SK-N-SH (cell line): ENCODE results near the gene BAK1. TPM values are rescaled to one million over a fixed set of nuclear protein-coding genes. Genes with fewer than 3 reads are reported as not detected.

Source experiments
- CTCF ChIA-PET: fragments of 300-600, 350-600 bp; formaldehyde crosslinking; extraction: SDS; loops from one replicate; lab custom pipeline; 2021; lab: Yijun Ruan, JAX
- POLR2A ChIA-PET: fragments of 350-600 bp; sonication (Branson Sonifier 250); formaldehyde crosslinking; extraction: SDS; loops from one replicate; lab custom pipeline; 2020; ENCODE audit warnings: antibody characterized with exemption, inconsistent platforms; lab: Yijun Ruan, JAX
- DNase-seq: peaks from one replicate; pipeline ENCODE4 v3.0.0; 2012
- H2AFZ ChIP-seq: fragments of 200-600 bp; sonication (generic); 2 replicates; pipeline ENCODE4 v1.8.1; 2016; ENCODE audit warnings: antibody characterized with exemption, mild to moderate bottlenecking, low read depth
- H3F3A ChIP-seq: fragments of 200-600 bp; sonication (generic); replicated peaks from 2 replicates; pipeline ENCODE3; 2016; ENCODE audit warnings: antibody characterized with exemption, mild to moderate bottlenecking; ENCODE audit not compliant: insufficient read depth
- H3K27ac ChIP-seq, 2 experiments: fragments of 200-500 bp in 1 of 2; fragments of 200-600 bp in 1 of 2; sonication (Bioruptor generic) in 1 of 2; sonication (generic), shearing (Covaris generic) in 1 of 2; 2 replicates each; pipeline versions ENCODE4 v1.5.1 to v1.6.1; 2014 to 2016; ENCODE audit warnings: low read depth in 2 of 2, inconsistent platforms in 1 of 2, low read length in 1 of 2, mild to moderate bottlenecking in 1 of 2, mixed read lengths in 1 of 2
- H3K27me3 ChIP-seq: fragments of 200-600 bp; sonication (generic), shearing (Covaris generic); 2 replicates; pipeline ENCODE4 v1.6.1; 2016; ENCODE audit warnings: mixed run types; ENCODE audit not compliant: insufficient read depth
- H3K36me3 ChIP-seq, 2 experiments: fragments of 200-500 bp in 1 of 2; fragments of 200-600 bp in 1 of 2; sonication (Bioruptor generic) in 1 of 2; sonication (generic) in 1 of 2; replicated peaks in 1 of 2; 2 replicates each; pipeline versions ENCODE3 to v1.5.1; 2014 to 2016; ENCODE audit warnings: low read length in 1 of 2, mild to moderate bottlenecking in 1 of 2; ENCODE audit not compliant: insufficient read depth in 2 of 2, control insufficient read depth in 1 of 2
- H3K4me1 ChIP-seq, 2 experiments: fragments of 200-500 bp in 1 of 2; fragments of 200-600 bp in 1 of 2; sonication (Bioruptor generic) in 1 of 2; sonication (generic), shearing (Covaris generic) in 1 of 2; 2 replicates each; pipeline versions ENCODE4 v1.5.1 to v1.6.1; 2014 to 2016; ENCODE audit warnings: low read depth in 1 of 2, low read length in 1 of 2, mixed run types in 1 of 2; ENCODE audit not compliant: insufficient read depth in 2 of 2, control insufficient read depth in 1 of 2
- H3K4me2 ChIP-seq: fragments of 200-600 bp; sonication (generic), shearing (Covaris generic); 2 replicates; pipeline ENCODE4 v1.6.1; 2017; ENCODE audit warnings: mixed run types
- H3K4me3 ChIP-seq, 2 experiments: fragments of 200-500 bp in 1 of 2; fragments of 200-600 bp in 1 of 2; sonication (Bioruptor generic) in 1 of 2; sonication (generic), shearing (Covaris generic) in 1 of 2; 2 replicates each; pipeline versions ENCODE4 v1.5.1 to v1.8.1; 2014 to 2016; ENCODE audit warnings: low read depth in 2 of 2, inconsistent platforms in 1 of 2, low read length in 1 of 2, mild to moderate bottlenecking in 1 of 2, mixed read lengths in 1 of 2, moderate library complexity in 1 of 2
- H3K79me2 ChIP-seq: fragments of 200-600 bp; sonication (generic); 2 replicates; pipeline ENCODE4 v1.8.1; 2017; ENCODE audit warnings: mild to moderate bottlenecking; ENCODE audit not compliant: insufficient read depth
- H3K9ac ChIP-seq: fragments of 200-600 bp; sonication (generic); 2 replicates; pipeline ENCODE4 v1.6.1; 2017; ENCODE audit warnings: mixed run types
- H3K9me2 ChIP-seq: fragments of 200-600 bp; sonication (generic); 2 replicates; pipeline ENCODE4 v1.6.1; 2017; ENCODE audit warnings: mixed run types
- H3K9me3 ChIP-seq: fragments of 200-600 bp; sonication (generic); 2 replicates; pipeline ENCODE4 v1.6.1; 2017; ENCODE audit warnings: mixed run types, mild to moderate bottlenecking, moderate library complexity
- H4K20me1 ChIP-seq: fragments of 200-600 bp; sonication (generic); 2 replicates; pipeline ENCODE4 v1.6.1; 2017; ENCODE audit warnings: mild to moderate bottlenecking, mixed run types; ENCODE audit not compliant: insufficient read depth
- CHD2 ChIP-seq: fragments of 150-350 bp; IDR thresholded peaks from 2 replicates; pipeline ENCODE4 v1.6.1; 2018; ENCODE audit warnings: low read length; ENCODE audit not compliant: partially characterized antibody
- CTCF ChIP-seq: fragments of 200-600 bp; sonication (generic); IDR thresholded peaks from 2 replicates; pipeline ENCODE4 v1.6.1; 2017; ENCODE audit warnings: antibody characterized with exemption, mild to moderate bottlenecking, moderate library complexity
- FOSL2 ChIP-seq: IDR thresholded peaks from 2 replicates; pipeline ENCODE4 v1.4.0; 2012; ENCODE audit warnings: low read depth, mild to moderate bottlenecking, moderate library complexity, borderline replicate concordance
- GABPA ChIP-seq: IDR thresholded peaks from 2 replicates; pipeline ENCODE4 v1.4.0; 2012; ENCODE audit warnings: low read depth, mild to moderate bottlenecking
- GATA2 ChIP-seq: sonication (generic); formaldehyde crosslinking; IDR thresholded peaks from 2 replicates; pipeline ENCODE4 v1.5.0; 2020; ENCODE audit warnings: mild to moderate bottlenecking, missing genetic modification reagents
- JUND ChIP-seq: IDR thresholded peaks from 2 replicates; pipeline ENCODE4 v1.4.0; 2012
- MAX ChIP-seq: IDR thresholded peaks from 2 replicates; pipeline ENCODE4 v1.4.0; 2012; ENCODE audit warnings: low read depth
- NFIC ChIP-seq: IDR thresholded peaks from 2 replicates; pipeline ENCODE4 v1.4.0; 2012; ENCODE audit warnings: borderline replicate concordance
- PBX3 ChIP-seq: IDR thresholded peaks from 2 replicates; pipeline ENCODE4; 2012
- RAD21 ChIP-seq: IDR thresholded peaks from 2 replicates; pipeline ENCODE4 v1.6.1; 2012; ENCODE audit warnings: mild to moderate bottlenecking, low read length
- REST ChIP-seq: IDR thresholded peaks from 2 replicates; pipeline ENCODE4 v1.6.1; 2012; ENCODE audit warnings: mild to moderate bottlenecking, low read depth, low read length, moderate library complexity
- RFX5 ChIP-seq: IDR thresholded peaks from 2 replicates; pipeline ENCODE4 v1.6.1; 2012; ENCODE audit warnings: mild to moderate bottlenecking, improper control_type of control experiment, low read length
- RXRA ChIP-seq: IDR thresholded peaks from 2 replicates; pipeline ENCODE4 v1.4.0; 2012; ENCODE audit warnings: low read depth, mild to moderate bottlenecking, borderline replicate concordance
- SMC3 ChIP-seq: IDR thresholded peaks from 2 replicates; pipeline ENCODE4 v1.6.1; 2012; ENCODE audit warnings: low read depth, low read length, improper control_type of control experiment
- TAF1 ChIP-seq: IDR thresholded peaks from 2 replicates; pipeline ENCODE4 v1.6.1; 2012; ENCODE audit warnings: low read depth, mild to moderate bottlenecking, low read length, moderate library complexity, borderline replicate concordance
- TCF12 ChIP-seq: IDR thresholded peaks from 2 replicates; pipeline ENCODE4 v1.4.0; 2012
- TEAD4 ChIP-seq: IDR thresholded peaks from 2 replicates; pipeline ENCODE4 v1.4.0; 2012; ENCODE audit warnings: mild to moderate bottlenecking, borderline replicate concordance; ENCODE audit not compliant: insufficient read depth
- USF1 ChIP-seq: IDR thresholded peaks from 2 replicates; pipeline ENCODE4 v1.4.0; 2012; ENCODE audit warnings: low read depth, borderline replicate concordance
- WGBS: methylation state at CpG from one replicate; pipeline ENCODE4 v1.1.6; 2017; ENCODE audit warnings: low lambda C conversion rate; 5-methylcytosine and 5-hydroxymethylcytosine counted together
- polyA plus RNA-seq, 3 experiments: library from polyadenylated mRNA; depleted of rRNA; stranded (reverse); fragments of >200 nt; gene quantifications; 2 replicates each; pipeline ENCODE4 v1.2.3, GENCODE V29; 2012

The BAK1 gene
- polyA plus RNA-seq, 1 of the 3 experiments (the other 2 are of a cell fraction), result 15.4 TPM

- ChIA-PET CTCF (interaction anchor here (1.2 to 1.4 kb wide), 3 partner anchors 10 to 143 kb away, joined by 3 to 4 read pairs (median 3); partner anchors contain the start of gene BAK1), POLR2A (no interaction called here)
- 89% methylated on average over 6 of the region's 6 CpGs for WGBS
- H3K27me3 ChIP-seq, result no peaks in the 10 kb centered on the region
- no peak overlapping the region for H3K4me2 ChIP-seq
- H2AFZ ChIP-seq, result no peak overlapping the region
- H3K4me3 ChIP-seq, result no peak overlapping the region
- H3K9me3 ChIP-seq, result no peaks in the 10 kb centered on the region
- DNase-seq, result no peak
- H3K9ac ChIP-seq, result no peak overlapping the region
- H3K9me2 ChIP-seq, result no peaks in the 10 kb centered on the region
- no peak overlapping the region for H3K27ac ChIP-seq
- H3F3A ChIP-seq, result no peaks in the 10 kb centered on the region
- TF ChIP-seq NFIC (no peak), GABPA (no peak), JUND (no peak), REST (no peak), SMC3 (no peak), FOSL2 (no peak)
- H3K4me1 ChIP-seq, result peaks cover 5 to 8% of the 10 kb centered on the region in 2 experiments; a peak in 1 of 4 replicates
- no peaks in the 10 kb centered on the region for H4K20me1 ChIP-seq
- no peaks in the 10 kb centered on the region for H3K79me2 ChIP-seq
- peaks cover 0 to 4% of the 10 kb centered on the region in 2 experiments for H3K36me3 ChIP-seq
Observed at GRCh38 chr6:33568826-33569570, 11.1 kb downstream of the BAK1 start.

- POLR2A ChIA-PET, result no interaction called here
- no peak overlapping the region for H3K9ac ChIP-seq
- H3K9me2 ChIP-seq, result no peaks in the 10 kb centered on the region
- no peaks in the 10 kb centered on the region for H3K36me3 ChIP-seq
- H3K4me3 ChIP-seq, result no peak overlapping the region
- TF ChIP-seq CTCF, result no peak
- TF ChIP-seq GATA2 (CRISPR knock-in tag), result no peak
- TF ChIP-seq TEAD4, result no peak
- TF ChIP-seq PBX3, result no peak
- no peak for TF ChIP-seq USF1
- TF ChIP-seq CHD2, result no peak
- no peak for TF ChIP-seq RFX5
- no peak for TF ChIP-seq RAD21
- TF ChIP-seq RXRA, result no peak
- TF ChIP-seq NFIC, result no peak
- no peak for TF ChIP-seq TAF1
- TF ChIP-seq MAX, result no peak
- no peak for TF ChIP-seq TCF12
- DNase-seq, result no peak
- H3K27me3 ChIP-seq, result no peaks in the 10 kb centered on the region
- H2AFZ ChIP-seq, result no peak overlapping the region
- CTCF ChIA-PET, result no interaction called here
- no peak overlapping the region for H3K27ac ChIP-seq
- no peaks in the 10 kb centered on the region for H3F3A ChIP-seq
- H4K20me1 ChIP-seq, result no peaks in the 10 kb centered on the region
- 95% methylated on average over 7 of the region's 8 CpGs for WGBS
- no peaks in the 10 kb centered on the region for H3K79me2 ChIP-seq
- H3K4me1 ChIP-seq, result peaks cover 5 to 8% of the 10 kb centered on the region in 2 experiments; a peak in 1 of 4 replicates
- no peaks in the 10 kb centered on the region for H3K9me3 ChIP-seq
- no peak overlapping the region for H3K4me2 ChIP-seq
Observed at GRCh38 chr6:33567836-33568235, 12.2 kb downstream of the BAK1 start.
